A673 (cell line): Measurements from ENCODE around the gene SUN3. TPM values are rescaled to one million over a fixed set of nuclear protein-coding genes. Genes with fewer than 3 reads are reported as not detected.

Experiments used
- BruUV-seq: library from RNA; stranded (reverse); fragments of 400-500 nt; replicated peaks from 2 replicates; lab custom pipeline; 2021; lab: Mats Ljungman, UMichigan
- CTCF ChIA-PET: fragments of 300-600 bp; sonication (Branson Sonifier 250); formaldehyde crosslinking; loops from one replicate; lab custom pipeline; 2022; ENCODE audit warnings: antibody characterized with exemption; lab: Charles Lee
- POLR2A ChIA-PET: fragments of 300-600 bp; sonication (Branson Sonifier 250); formaldehyde crosslinking; loops from one replicate; lab custom pipeline; 2022; ENCODE audit warnings: antibody characterized with exemption; ENCODE audit not compliant: low non-redundant PET; lab: Charles Lee
- DNase-seq: peaks from one replicate; pipeline ENCODE4 v3.0.0-alpha.2; 2015; ENCODE audit warnings: low spot score
- H3K27ac ChIP-seq: fragments of 200-600 bp; sonication (generic); 2 replicates; pipeline ENCODE4 v1.5.1; 2016; ENCODE audit warnings: mixed run types, low read depth, mild to moderate bottlenecking, mixed read lengths, antibody characterized with exemption, low read length; ENCODE audit not compliant: poor library complexity, severe bottlenecking
- H3K27me3 ChIP-seq: fragments of 200-600 bp; sonication (generic); replicated peaks from 2 replicates; pipeline ENCODE4 v1.6.1; 2017; ENCODE audit warnings: mixed run types, low read depth, mild to moderate bottlenecking, mixed read lengths, antibody characterized with exemption, low read length; ENCODE audit not compliant: insufficient read depth, poor library complexity
- H3K36me3 ChIP-seq: fragments of 200-600 bp; sonication (generic); 2 replicates; pipeline ENCODE4 v1.6.1; 2016; ENCODE audit warnings: mixed run types, mild to moderate bottlenecking, mixed read lengths, antibody characterized with exemption, low read length; ENCODE audit not compliant: insufficient read depth, poor library complexity, severe bottlenecking
- H3K4me1 ChIP-seq: fragments of 200-600 bp; sonication (generic); 2 replicates; pipeline ENCODE4 v1.6.1; 2017; ENCODE audit warnings: mixed run types, mild to moderate bottlenecking, mixed read lengths, antibody characterized with exemption, low read length; ENCODE audit not compliant: insufficient read depth, poor library complexity, severe bottlenecking
- H3K4me3 ChIP-seq: fragments of 200-600 bp; sonication (generic); 2 replicates; pipeline ENCODE4 v1.5.1; 2016; ENCODE audit warnings: low read depth, mixed run types, mild to moderate bottlenecking, mixed read lengths, low read length; ENCODE audit not compliant: poor library complexity, severe bottlenecking
- H3K9me3 ChIP-seq: fragments of 200-600 bp; sonication (generic); 2 replicates; pipeline ENCODE4 v1.6.1; 2016; ENCODE audit warnings: mixed run types, low read depth, mild to moderate bottlenecking, mixed read lengths, antibody characterized with exemption, low read length; ENCODE audit not compliant: poor library complexity, severe bottlenecking
- CTCF ChIP-seq: fragments of 300-800, 200-600 bp; sonication (generic); conservative IDR thresholded peaks from 2 replicates; pipeline ENCODE4 v1.5.1; 2017; ENCODE audit warnings: low read depth, mild to moderate bottlenecking, antibody characterized with exemption, low read length, moderate library complexity, mixed read lengths
- EZH2 ChIP-seq: fragments of 200-600 bp; sonication (generic); IDR thresholded peaks from 2 replicates; pipeline ENCODE4 v1.6.1; 2017; ENCODE audit warnings: borderline replicate concordance, low read depth, mild to moderate bottlenecking, mixed read lengths, antibody characterized with exemption, low read length; ENCODE audit not compliant: poor library complexity, severe bottlenecking
- intact Hi-C: fragments of 100-400 bp; cut with micrococcal nuclease; formaldehyde crosslinking; loops from one replicate; pipeline ENCODE4 v1.10.0; 2022; ENCODE audit not compliant: unreplicated experiment
- total RNA-seq: library from RNA; stranded (reverse); gene quantifications from 2 replicates; pipeline ENCODE4 v1.2.3, GENCODE V29; 2021

SUN3 gene
- total RNA-seq, 1 experiment from 2014 or later, result not detected

- Histone ChIP-seq H3K4me1 (peaks cover 5% of the 10 kb centered on the region), H3K27me3 (no peaks in the 10 kb centered on the region), H3K36me3 (no peaks in the 10 kb centered on the region), H3K9me3 (no peaks in the 10 kb centered on the region), H3K27ac (no peak overlapping the region), H3K4me3 (no peak overlapping the region)
- no TSS peak for BruUV-seq
- CTCF ChIA-PET, result no interaction called here
- TF ChIP-seq EZH2, result no peak
- no peak for TF ChIP-seq CTCF
- POLR2A ChIA-PET, result no interaction called here
- no peak for DNase-seq
- intact Hi-C loops, result no loop called here
Measured at GRCh38 chr7:48074204-48074654, 45.3 kb upstream of the SUN3 start.

- TF ChIP-seq CTCF, result no peak
- TF ChIP-seq EZH2, result no peak
- Histone ChIP-seq H3K4me1 (no peaks in the 10 kb centered on the region), H3K27ac (no peak overlapping the region), H3K36me3 (no peaks in the 10 kb centered on the region), H3K9me3 (no peaks in the 10 kb centered on the region), H3K4me3 (no peak overlapping the region), H3K27me3 (no peaks in the 10 kb centered on the region)
- no TSS peak for BruUV-seq
- intact Hi-C loops, result no loop called here
- ChIA-PET POLR2A (no interaction called here), CTCF (no interaction called here)
- no peak for DNase-seq
Measured at GRCh38 chr7:48067475-48067874, 38.6 kb upstream of the SUN3 start.

- H3K27me3 ChIP-seq, result no peaks in the 10 kb centered on the region
- H3K27ac ChIP-seq, result no peak overlapping the region
- ChIA-PET CTCF (no interaction called here), POLR2A (no interaction called here)
- H3K4me1 ChIP-seq, result no peaks in the 10 kb centered on the region
- no TSS peak for BruUV-seq
- intact Hi-C loops, result no loop called here
- no peaks in the 10 kb centered on the region for H3K36me3 ChIP-seq
- no peak for TF ChIP-seq CTCF
- TF ChIP-seq EZH2, result no peak
- H3K9me3 ChIP-seq, result no peaks in the 10 kb centered on the region
- H3K4me3 ChIP-seq, result no peak overlapping the region
- no peak for DNase-seq
Measured at GRCh38 chr7:48063985-48064384, 35.1 kb upstream of the SUN3 start.
